HL-60/S4 treated with phorbol 12-myristate 13-acetate at 8.2 ng/mL for 4 days and 3 days (cell line): ENCODE results near the gene TSPAN15.

Source experiments
- in situ Hi-C: fragments of 300-500 bp; cut with MboI; formaldehyde crosslinking; loops from 2 replicates; pipeline ENCODE4 v1.15.0; 2022; ENCODE audit warnings: low sequenced_read_pairs

TSPAN15 gene

DNA sequence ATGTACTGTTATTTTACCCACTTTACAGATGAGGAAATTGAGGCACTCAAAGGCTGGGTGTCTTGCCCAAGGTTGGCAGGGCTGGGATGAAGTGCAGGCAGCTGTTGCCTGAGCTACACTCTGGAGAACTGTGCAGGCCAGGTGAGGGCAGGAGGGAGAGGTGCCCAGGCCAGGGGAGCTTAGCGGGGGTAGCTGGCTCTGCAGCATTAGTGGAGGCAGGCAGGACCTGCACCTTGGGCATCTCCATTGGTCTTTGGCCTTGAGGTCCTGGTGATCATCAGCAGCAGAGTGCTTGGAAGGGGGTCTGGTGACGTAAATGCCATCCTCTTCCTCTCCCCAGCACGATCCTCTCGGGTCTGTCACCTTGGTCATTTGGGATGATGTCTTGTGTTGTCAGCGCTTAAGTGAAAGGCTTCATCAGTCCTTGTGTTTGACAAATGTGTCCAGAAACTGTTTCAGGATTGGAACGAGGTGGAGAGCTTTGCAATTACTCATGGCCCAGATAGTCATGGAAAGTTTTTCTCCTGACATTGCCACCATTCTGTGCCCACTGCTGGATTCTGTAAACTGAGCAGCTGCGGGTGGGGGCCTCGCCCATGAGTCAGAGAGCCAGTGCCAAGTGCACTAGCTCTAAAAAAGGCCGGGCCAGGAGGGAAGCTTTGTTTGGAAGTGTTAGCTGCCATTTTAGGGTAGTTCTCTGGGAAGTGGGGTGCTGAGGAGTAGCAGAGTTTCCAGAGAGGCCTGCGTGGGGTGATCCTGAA lies 47.6 kb downstream of the TSPAN15 start:
- in situ Hi-C loops = no loop called here

DNA sequence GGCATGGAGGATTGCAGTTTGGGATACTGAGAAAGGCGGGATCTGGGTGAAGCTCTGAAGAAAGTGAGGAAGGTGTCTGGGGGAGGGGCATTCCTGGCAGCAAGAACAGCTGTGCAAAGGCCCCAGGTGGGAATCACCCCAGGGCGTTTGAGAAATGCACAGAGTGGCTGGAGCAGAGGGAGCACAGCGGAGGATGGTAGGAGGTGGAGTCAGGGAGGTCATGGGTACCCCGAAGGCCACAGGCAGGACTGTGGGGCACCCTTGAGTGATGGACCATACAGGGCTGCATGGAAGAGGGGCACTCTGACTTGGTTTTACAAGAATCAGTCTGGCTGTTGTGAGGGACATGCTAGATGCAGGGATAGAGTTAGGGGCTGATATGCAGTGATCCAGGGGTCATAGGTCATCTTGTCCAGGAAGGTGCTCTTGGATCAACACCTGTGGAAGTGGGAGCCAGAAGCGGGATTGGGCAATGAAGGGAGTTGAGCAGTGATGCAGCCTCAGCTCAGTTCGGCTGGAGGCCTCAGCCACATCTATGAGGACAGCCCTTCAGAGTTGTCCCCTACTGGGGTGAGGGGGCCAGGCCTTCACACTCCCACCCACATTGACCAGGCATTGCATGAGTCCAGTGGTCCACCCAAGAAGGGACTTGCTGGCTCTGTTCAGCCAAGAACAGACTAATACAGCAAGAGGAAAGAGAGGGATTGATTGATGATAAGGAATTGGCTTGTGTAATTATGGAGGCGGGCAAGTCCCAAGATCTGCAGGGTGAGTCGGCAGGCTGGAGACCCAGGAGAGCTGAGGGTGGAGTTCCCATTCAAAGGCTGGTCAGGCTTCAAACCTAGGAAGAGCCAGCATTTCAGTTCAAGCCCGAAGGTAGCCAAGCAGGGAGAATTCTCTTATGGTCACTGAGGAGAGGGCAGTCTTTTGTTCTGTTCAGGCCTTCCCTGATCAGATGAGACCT lies 48.7 kb downstream of the TSPAN15 start:
- in situ Hi-C loops = loop anchor here (25.0 kb wide), 1 partner anchor 263 kb away; no protein-coding TSS in a partner anchor

DNA sequence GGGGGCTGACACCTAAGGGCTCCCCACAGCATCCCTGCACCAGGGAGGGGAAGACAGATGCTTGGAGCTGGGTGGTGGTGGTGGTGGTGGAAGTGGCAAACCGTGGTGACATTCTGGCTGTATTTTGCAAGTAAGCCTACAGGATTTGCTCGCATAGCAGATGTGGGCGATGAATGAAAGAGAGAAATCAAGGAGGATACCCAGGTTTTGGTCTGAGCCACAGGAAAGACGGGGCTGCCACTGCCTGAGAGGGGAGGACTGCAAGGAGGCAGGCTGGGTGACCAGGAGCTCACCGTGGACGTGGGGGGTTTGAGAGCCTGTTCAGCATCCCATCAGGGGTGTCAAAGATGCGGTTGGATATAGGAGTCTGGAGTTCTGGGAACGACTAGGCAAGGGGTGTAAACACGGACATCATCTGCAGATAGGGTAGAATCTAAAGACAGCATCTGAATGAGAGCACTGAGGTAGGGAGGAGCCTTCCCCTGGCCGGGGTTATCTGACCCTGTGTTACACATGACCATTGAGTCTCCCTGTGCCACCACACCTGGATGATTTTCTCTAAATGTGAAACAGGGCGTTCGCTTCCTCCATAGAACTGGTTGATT lies 49.7 kb downstream of the TSPAN15 start:
- in situ Hi-C loops = loop anchor here (25.0 kb wide), 1 partner anchor 264 kb away; no protein-coding TSS in a partner anchor

GRCh38 chr10:69501657-69502056 lies 50.4 kb downstream of the TSPAN15 start:
- in situ Hi-C loops = loop anchor here (25.0 kb wide), 1 partner anchor 264 kb away; no protein-coding TSS in a partner anchor

GRCh38 chr10:69502589-69502988 lies 51.3 kb downstream of the TSPAN15 start:
- in situ Hi-C loops = loop anchor here (25.0 kb wide), 1 partner anchor 265 kb away; no protein-coding TSS in a partner anchor

GRCh38 chr10:69503001-69503895 lies 52.0 kb downstream of the TSPAN15 start:
- in situ Hi-C loops = loop anchor here (25.0 kb wide), 1 partner anchor 266 kb away; no protein-coding TSS in a partner anchor

GRCh38 chr10:69503896-69504265 lies 52.6 kb downstream of the TSPAN15 start:
- in situ Hi-C loops = loop anchor here (25.0 kb wide), 1 partner anchor 267 kb away; no protein-coding TSS in a partner anchor

DNA sequence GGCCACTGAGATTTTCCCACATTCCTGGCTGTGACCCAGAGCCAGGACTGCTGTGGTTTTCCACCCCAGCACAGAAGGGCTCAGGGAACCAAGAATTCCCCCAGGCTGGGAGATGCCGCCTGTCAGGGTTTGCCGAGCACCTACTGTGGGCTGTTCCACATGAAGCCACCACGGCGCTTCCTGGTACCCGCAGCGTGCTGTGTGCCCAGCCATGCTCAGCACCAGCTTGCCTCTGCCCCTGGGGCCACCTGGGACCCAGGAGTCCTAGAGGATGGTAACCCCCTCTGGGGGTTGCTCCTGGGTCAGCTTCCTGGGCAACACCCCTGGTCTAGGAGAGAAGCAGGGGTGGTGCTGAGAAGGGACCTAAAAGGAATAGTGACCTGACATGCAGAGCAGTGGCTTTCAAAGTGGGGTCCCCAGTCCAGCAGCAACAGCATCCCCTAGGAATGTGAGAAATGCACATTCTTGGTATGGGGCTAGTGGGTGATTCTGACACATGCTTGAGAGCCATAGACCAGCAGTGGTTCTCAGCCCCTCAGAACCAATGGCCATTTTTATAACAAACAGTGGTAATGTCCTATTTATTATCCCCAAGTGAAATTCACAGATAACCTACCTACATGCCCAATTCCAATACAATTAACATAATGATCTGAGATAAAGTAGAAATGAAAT lies 53.4 kb downstream of the TSPAN15 start:
- in situ Hi-C loops = loop anchor here (5.0 to 25.0 kb wide), 2 partner anchors 92 to 267 kb away; no protein-coding TSS in a partner anchor

DNA sequence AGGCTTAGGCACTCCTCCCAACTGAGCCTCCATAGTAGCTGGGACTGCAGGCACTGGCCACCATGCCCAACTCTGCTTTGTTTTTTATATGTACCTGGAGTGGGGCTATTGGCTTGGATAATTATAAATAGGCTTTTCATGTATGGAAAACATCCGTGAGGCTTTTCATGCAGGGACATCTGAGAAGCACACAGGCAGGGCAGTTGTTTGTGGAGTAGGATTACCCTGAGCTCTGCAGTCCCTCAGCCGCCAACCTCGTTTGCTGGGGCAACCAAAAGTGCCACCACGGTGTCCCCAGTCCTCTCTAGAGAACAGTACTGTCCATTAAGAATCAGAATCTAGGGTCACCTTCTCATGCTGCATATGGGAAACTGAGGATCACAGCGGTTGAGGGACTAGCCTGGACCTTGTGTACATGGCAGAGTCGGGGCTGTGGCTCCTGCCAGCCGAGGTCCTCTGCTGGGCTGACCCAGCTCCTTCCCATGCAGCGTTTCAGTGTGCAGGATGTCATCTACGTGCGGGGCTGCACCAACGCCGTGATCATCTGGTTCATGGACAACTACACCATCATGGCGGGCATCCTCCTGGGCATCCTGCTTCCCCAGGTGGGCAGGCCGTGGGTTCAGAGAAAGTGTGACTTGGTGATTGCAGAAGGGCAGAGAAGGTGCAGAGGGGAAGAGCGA lies 54.5 kb downstream of the TSPAN15 start:
- in situ Hi-C loops = loop anchor here (5.0 to 25.0 kb wide), 2 partner anchors 93 to 268 kb away; no protein-coding TSS in a partner anchor

DNA sequence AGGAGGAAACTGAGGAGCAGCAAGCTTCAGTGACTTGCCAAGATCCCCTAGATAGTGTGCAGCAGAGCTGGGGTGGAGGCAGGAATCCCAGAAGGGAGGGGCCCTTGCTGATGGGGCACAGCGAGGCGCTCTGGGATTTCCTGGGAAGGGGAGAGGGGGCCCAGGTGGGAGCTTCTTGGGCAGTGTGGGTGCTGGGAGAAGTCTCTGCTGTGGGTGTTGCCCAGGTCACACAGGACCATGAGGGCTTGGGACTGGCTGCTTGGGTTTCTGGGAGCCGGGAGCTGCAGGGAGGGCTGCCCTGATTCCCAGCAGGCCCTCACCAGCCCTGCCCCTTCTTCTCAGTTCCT lies 55.2 kb downstream of the TSPAN15 start:
- in situ Hi-C loops = loop anchor here (5.0 to 25.0 kb wide), 2 partner anchors 94 to 269 kb away; no protein-coding TSS in a partner anchor

DNA sequence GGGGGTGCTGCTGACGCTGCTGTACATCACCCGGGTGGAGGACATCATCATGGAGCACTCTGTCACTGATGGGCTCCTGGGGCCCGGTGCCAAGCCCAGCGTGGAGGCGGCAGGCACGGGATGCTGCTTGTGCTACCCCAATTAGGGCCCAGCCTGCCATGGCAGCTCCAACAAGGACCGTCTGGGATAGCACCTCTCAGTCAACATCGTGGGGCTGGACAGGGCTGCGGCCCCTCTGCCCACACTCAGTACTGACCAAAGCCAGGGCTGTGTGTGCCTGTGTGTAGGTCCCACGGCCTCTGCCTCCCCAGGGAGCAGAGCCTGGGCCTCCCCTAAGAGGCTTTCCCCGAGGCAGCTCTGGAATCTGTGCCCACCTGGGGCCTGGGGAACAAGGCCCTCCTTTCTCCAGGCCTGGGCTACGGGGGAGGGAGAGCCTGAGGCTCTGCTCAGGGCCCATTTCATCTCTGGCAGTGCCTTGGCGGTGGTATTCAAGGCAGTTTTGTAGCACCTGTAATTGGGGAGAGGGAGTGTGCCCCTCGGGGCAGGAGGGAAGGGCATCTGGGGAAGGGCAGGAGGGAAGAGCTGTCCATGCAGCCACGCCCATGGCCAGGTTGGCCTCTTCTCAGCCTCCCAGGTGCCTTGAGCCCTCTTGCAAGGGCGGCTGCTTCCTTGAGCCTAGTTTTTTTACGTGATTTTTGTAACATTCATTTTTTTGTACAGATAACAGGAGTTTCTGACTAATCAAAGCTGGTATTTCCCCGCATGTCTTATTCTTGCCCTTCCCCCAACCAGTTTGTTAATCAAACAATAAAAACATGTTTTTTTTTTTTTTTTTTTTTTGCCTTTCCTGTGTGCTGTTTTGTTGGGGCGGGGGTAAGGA lies 55.8 kb downstream of the TSPAN15 start:
- in situ Hi-C loops = loop anchor here (5.0 to 25.0 kb wide), 2 partner anchors 95 to 270 kb away; no protein-coding TSS in a partner anchor

GRCh38 chr10:69508738-69509340 lies 57.6 kb downstream of the TSPAN15 start:
- in situ Hi-C loops = loop anchor here (5.0 to 25.0 kb wide), 2 partner anchors 97 to 272 kb away; no protein-coding TSS in a partner anchor

- in situ Hi-C loops = loop anchor here (10.0 to 25.0 kb wide), 2 partner anchors 122 to 276 kb away; partner anchors contain the start of gene FAM241B
Measured at GRCh38 chr10:69512901-69513300, 61.6 kb downstream of the TSPAN15 start.

DNA sequence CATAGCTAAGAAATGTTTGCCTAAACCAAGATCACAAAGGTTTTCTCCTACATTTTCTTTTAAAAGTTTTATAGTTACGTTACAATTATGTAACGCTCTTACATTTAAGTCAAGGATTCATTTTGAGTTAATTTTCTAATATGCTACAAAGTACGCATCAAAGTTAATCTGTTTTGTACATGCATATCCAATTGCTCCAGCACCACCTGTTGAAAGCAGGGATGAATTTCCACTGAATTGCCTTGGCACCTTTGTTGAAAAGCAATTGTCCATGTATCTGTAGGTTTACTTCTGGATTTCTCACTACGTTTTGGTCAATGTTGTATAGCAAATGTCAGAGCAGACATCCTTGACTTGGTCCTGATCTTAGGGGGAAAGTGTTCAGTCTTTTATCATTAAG lies 62.4 kb downstream of the TSPAN15 start:
- in situ Hi-C loops = loop anchor here (10.0 to 25.0 kb wide), 2 partner anchors 121 to 276 kb away; partner anchors contain the start of gene FAM241B

DNA sequence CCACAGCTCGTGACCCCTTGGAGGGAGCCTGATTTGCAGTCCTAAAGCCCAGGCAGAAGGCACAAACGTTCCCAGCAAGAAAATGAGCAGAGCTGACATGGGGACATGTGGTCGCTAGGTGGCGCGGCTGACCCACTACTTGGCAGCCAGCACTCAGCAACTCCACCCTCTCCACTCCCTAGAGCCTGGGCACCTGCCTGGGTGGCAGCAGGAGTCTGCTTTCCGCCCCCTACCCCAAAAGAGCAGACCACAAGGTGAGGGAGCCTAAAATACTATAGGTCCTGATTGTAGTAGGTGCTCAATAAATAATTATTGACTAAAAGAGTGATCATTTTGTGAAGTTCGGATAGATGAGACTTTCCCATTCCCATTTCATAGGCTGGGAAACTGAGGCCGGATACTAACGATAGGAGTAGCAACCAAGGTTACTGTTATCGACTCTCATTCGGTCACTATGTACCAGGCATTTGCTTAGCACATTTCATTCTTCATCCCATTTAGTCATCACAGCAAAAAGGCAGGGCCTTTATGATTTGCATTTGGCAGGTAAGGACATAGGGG lies 64.5 kb downstream of the TSPAN15 start:
- in situ Hi-C loops = loop anchor here (10.0 to 25.0 kb wide), 2 partner anchors 119 to 278 kb away; partner anchors contain the start of gene FAM241B

GRCh38 chr10:69516316-69516715 lies 65.1 kb downstream of the TSPAN15 start:
- in situ Hi-C loops = loop anchor here (10.0 to 25.0 kb wide), 2 partner anchors 118 to 279 kb away; partner anchors contain the start of gene FAM241B
